ENCODE data around the gene RNASE11.

GRCh38 chr14:20618271-20618749 lies 30.5 kb upstream of the RNASE11 start:
- no peak for TF ChIP-seq CTCF (IDR thresholded peaks at IDR 0.05)
- TF ChIP-seq POLR2A (IDR thresholded peaks at IDR 0.05) = no peak
